GM12878 (cell line): Measurements from ENCODE around the gene MEG3.

Experiments
- EZH2 ChIP-seq: IDR thresholded peaks from 2 replicates; pipeline ENCODE4 v1.6.1; 2012; ENCODE audit warnings: low read depth, mild to moderate bottlenecking, control low read depth, inconsistent platforms, low read length, borderline replicate concordance; ENCODE audit not compliant: control insufficient read depth
- SPI1 ChIP-seq: IDR thresholded peaks from 2 replicates; pipeline ENCODE4 v1.6.1; 2011; ENCODE audit warnings: low read depth, mild to moderate bottlenecking, low read length, moderate library complexity, borderline replicate concordance; ENCODE audit not compliant: insufficient read depth
- TF ChIP-seq, protein P1 (sequence below): fragments of 450-650 bp; formaldehyde crosslinking; IDR thresholded peaks from 2 replicates; pipeline ENCODE4 v1.4.0; 2022; ENCODE audit warnings: mild to moderate bottlenecking, moderate library complexity
- TF ChIP-seq, protein P2 (sequence below), 3 experiments: IDR thresholded peaks in 2 of 3; conservative IDR thresholded peaks in 1 of 3; 2 replicates each; pipeline ENCODE4 v1.5.1; 2011; ENCODE audit warnings: low read depth in 3 of 3, low read length in 3 of 3, mild to moderate bottlenecking in 3 of 3, control low read depth in 2 of 3, moderate library complexity in 2 of 3, inconsistent platforms in 1 of 3, mixed read lengths in 1 of 3; ENCODE audit not compliant: control insufficient read depth in 2 of 3, insufficient read depth in 1 of 3; ENCODE audit errors: extremely low read depth in 1 of 3

DNA sequence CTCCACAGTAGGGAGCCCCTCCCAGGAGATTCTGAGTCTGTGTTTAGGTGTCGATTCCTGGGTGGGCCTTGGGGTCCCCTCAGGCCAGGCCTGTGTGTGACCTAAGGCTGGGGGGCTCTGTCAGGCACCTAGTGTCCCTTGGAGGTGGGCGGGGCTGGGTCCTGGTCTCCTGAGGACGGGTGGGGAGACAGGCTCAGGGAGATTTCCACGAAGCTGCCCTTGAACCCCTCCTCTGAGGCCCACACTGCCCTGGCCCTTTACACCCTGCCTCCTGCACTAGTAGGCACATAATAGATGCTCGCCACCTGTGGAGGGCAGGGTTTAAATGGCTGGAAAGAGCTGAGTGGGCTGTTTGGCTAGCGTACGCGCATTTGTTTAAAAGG lies 32.9 kb downstream of the MEG3 start:
- TF ChIP-seq, protein P1, sequence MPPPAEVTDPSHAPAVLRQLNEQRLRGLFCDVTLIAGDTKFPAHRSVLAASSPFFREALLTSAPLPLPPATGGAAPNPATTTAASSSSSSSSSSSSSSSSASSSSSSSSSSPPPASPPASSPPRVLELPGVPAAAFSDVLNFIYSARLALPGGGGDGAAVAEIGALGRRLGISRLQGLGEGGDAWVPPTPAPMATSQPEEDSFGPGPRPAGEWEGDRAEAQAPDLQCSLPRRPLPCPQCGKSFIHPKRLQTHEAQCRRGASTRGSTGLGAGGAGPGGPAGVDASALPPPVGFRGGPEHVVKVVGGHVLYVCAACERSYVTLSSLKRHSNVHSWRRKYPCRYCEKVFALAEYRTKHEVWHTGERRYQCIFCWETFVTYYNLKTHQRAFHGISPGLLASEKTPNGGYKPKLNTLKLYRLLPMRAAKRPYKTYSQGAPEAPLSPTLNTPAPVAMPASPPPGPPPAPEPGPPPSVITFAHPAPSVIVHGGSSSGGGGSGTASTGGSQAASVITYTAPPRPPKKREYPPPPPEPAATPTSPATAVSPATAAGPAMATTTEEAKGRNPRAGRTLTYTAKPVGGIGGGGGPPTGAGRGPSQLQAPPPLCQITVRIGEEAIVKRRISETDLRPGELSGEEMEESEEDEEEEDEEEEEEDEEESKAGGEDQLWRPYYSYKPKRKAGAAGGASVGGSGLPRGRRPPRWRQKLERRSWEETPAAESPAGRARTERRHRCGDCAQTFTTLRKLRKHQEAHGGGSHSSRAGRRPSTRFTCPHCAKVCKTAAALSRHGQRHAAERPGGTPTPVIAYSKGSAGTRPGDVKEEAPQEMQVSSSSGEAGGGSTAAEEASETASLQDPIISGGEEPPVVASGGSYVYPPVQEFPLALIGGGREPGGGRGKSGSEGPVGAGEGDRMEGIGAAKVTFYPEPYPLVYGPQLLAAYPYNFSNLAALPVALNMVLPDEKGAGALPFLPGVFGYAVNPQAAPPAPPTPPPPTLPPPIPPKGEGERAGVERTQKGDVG (CRISPR knock-in tag): no peak
- no peak for TF ChIP-seq EZH2
- TF ChIP-seq, protein P2, sequence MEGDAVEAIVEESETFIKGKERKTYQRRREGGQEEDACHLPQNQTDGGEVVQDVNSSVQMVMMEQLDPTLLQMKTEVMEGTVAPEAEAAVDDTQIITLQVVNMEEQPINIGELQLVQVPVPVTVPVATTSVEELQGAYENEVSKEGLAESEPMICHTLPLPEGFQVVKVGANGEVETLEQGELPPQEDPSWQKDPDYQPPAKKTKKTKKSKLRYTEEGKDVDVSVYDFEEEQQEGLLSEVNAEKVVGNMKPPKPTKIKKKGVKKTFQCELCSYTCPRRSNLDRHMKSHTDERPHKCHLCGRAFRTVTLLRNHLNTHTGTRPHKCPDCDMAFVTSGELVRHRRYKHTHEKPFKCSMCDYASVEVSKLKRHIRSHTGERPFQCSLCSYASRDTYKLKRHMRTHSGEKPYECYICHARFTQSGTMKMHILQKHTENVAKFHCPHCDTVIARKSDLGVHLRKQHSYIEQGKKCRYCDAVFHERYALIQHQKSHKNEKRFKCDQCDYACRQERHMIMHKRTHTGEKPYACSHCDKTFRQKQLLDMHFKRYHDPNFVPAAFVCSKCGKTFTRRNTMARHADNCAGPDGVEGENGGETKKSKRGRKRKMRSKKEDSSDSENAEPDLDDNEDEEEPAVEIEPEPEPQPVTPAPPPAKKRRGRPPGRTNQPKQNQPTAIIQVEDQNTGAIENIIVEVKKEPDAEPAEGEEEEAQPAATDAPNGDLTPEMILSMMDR (IDR thresholded peaks at IDR 0.05 in 2 of 3, conservative IDR thresholded peaks at IDR 0.05 in 1 of 3; ENCODE audit: control insufficient read depth in 2 of 3, extremely low read depth in 1 of 3, insufficient read depth in 1 of 3, low read depth in 3 of 3, low read length in 3 of 3): no peak
- TF ChIP-seq SPI1: no peak
